Neural cell (in vitro differentiated cells): ENCODE data around the gene AFF1. TPM values are rescaled to one million over a fixed set of nuclear protein-coding genes. Genes with fewer than 3 reads are reported as not detected.

Source experiments
- H2AFZ ChIP-seq: fragments of 200-600, 300-800 bp; sonication (generic), shearing (Covaris generic); 2 replicates; pipeline ENCODE4 v1.6.0; 2014; ENCODE audit warnings: low read depth, mild to moderate bottlenecking, antibody characterized with exemption, low read length, moderate library complexity
- H3F3A ChIP-seq: fragments of 200-600 bp; shearing (Covaris generic); 2 replicates; pipeline ENCODE4 v1.6.1; 2016; ENCODE audit warnings: mild to moderate bottlenecking, moderate library complexity, mixed read lengths, antibody characterized with exemption, low read length; ENCODE audit not compliant: insufficient read depth, poor library complexity, severe bottlenecking
- H3K27ac ChIP-seq: fragments of 200-600, 300-800 bp; sonication (generic), shearing (Covaris generic); 2 replicates; pipeline ENCODE4 v1.5.1; 2014; ENCODE audit warnings: mild to moderate bottlenecking, low read length, moderate library complexity
- H3K27me3 ChIP-seq: fragments of 300-800, 200-600 bp; sonication (generic), shearing (Covaris generic); 2 replicates; pipeline ENCODE4 v1.6.0; 2014; ENCODE audit warnings: mild to moderate bottlenecking, low read depth, low read length, moderate library complexity; ENCODE audit not compliant: insufficient read depth
- H3K36me3 ChIP-seq: fragments of 300-800, 200-600 bp; sonication (generic), shearing (Covaris generic); 2 replicates; pipeline ENCODE4 v1.5.1; 2014; ENCODE audit warnings: mild to moderate bottlenecking, antibody characterized with exemption, low read length, moderate library complexity; ENCODE audit not compliant: insufficient read depth
- H3K4me2 ChIP-seq: fragments of 300-800, 200-600 bp; sonication (generic), shearing (Covaris generic); 2 replicates; pipeline ENCODE4 v1.6.0; 2014; ENCODE audit warnings: mild to moderate bottlenecking, low read length
- H3K4me3 ChIP-seq: fragments of 300-800, 200-600 bp; sonication (generic), shearing (Covaris generic); 2 replicates; pipeline ENCODE4 v1.5.1; 2014; ENCODE audit warnings: mild to moderate bottlenecking, low read length, moderate library complexity
- H3K79me2 ChIP-seq: fragments of 200-600 bp; shearing (Covaris generic); replicated peaks from 2 replicates; pipeline ENCODE4 v1.6.0; 2014; ENCODE audit warnings: mild to moderate bottlenecking, low read length, moderate library complexity; ENCODE audit not compliant: insufficient read depth
- H3K9ac ChIP-seq: fragments of 300-800, 200-600 bp; sonication (generic), shearing (Covaris generic); 2 replicates; pipeline ENCODE4 v1.6.1; 2016; ENCODE audit warnings: mild to moderate bottlenecking, low read length, mixed read lengths
- H3K9me2 ChIP-seq: fragments of 200-600 bp; shearing (Covaris generic); 2 replicates; pipeline ENCODE4 v1.6.1; 2016; ENCODE audit warnings: mild to moderate bottlenecking, low read length, mixed read lengths; ENCODE audit not compliant: insufficient read depth
- H3K9me3 ChIP-seq: fragments of 200-600, 300-800 bp; sonication (generic), shearing (Covaris generic); 2 replicates; pipeline ENCODE4 v1.6.1; 2016; ENCODE audit warnings: mild to moderate bottlenecking, mixed run types, low read length, moderate library complexity, mixed read lengths
- H4K20me1 ChIP-seq: fragments of 200-600 bp; shearing (Covaris generic); 2 replicates; pipeline ENCODE4 v1.6.1; 2016; ENCODE audit warnings: mild to moderate bottlenecking, mixed run types; ENCODE audit not compliant: insufficient read depth
- CTCF ChIP-seq: fragments of 450-650 bp; IDR thresholded peaks from 2 replicates; pipeline ENCODE4 v1.5.1; 2014; ENCODE audit warnings: antibody characterized with exemption, mild to moderate bottlenecking, moderate library complexity; ENCODE audit not compliant: poor library complexity, severe bottlenecking
- EP300 ChIP-seq: fragments of 450-650 bp; conservative IDR thresholded peaks from 2 replicates; pipeline ENCODE4 v1.6.1; 2014; ENCODE audit warnings: antibody characterized with exemption, mild to moderate bottlenecking, moderate library complexity; ENCODE audit not compliant: poor library complexity, severe bottlenecking
- EZH2 ChIP-seq: fragments of 200-600, 300-800 bp; shearing (Covaris generic), sonication (generic); IDR thresholded peaks from 2 replicates; pipeline ENCODE4 v1.6.1; 2014; ENCODE audit warnings: antibody characterized with exemption, low read length, borderline replicate concordance, mild to moderate bottlenecking; ENCODE audit not compliant: insufficient read depth, poor library complexity, severe bottlenecking
- MXI1 ChIP-seq: fragments of 450-650 bp; conservative IDR thresholded peaks from 2 replicates; pipeline ENCODE4 v1.6.1; 2014; ENCODE audit warnings: antibody characterized with exemption, mild to moderate bottlenecking; ENCODE audit not compliant: poor library complexity, severe bottlenecking
- POLR2AphosphoS5 ChIP-seq: IDR thresholded peaks from 2 replicates; pipeline ENCODE4 v1.6.1; 2012
- RAD21 ChIP-seq: fragments of 450-650 bp; conservative IDR thresholded peaks from 2 replicates; pipeline ENCODE4 v1.6.1; 2014; ENCODE audit warnings: antibody characterized with exemption, mild to moderate bottlenecking, moderate library complexity
- REST ChIP-seq: IDR thresholded peaks from 2 replicates; pipeline ENCODE4 v1.6.1; 2012; ENCODE audit warnings: borderline replicate concordance
- SMC3 ChIP-seq: fragments of 450-650 bp; conservative IDR thresholded peaks from 2 replicates; pipeline ENCODE4 v1.6.1; 2014; ENCODE audit warnings: antibody characterized with exemption, mild to moderate bottlenecking, moderate library complexity; ENCODE audit not compliant: poor library complexity
- TAF1 ChIP-seq: IDR thresholded peaks from 2 replicates; pipeline ENCODE4 v1.6.1; 2012; ENCODE audit warnings: low read depth
- polyA plus RNA-seq: library from polyadenylated mRNA; depleted of rRNA; stranded (reverse); fragments of >200 nt; gene quantifications from 2 replicates; pipeline ENCODE4 v1.2.3, GENCODE V29; 2014

Gene AFF1
- polyA plus RNA-seq, 1 donor from 2014 or later, result 0.63 TPM

GRCh38 chr4:87117732-87118075 lies 182.9 kb downstream of the AFF1 start:
- no peak overlapping the region for H2AFZ ChIP-seq
- no peak overlapping the region for H3K4me3 ChIP-seq
- no peak overlapping the region for H3K4me2 ChIP-seq
- no peaks in the 10 kb centered on the region for H3F3A ChIP-seq
- no peaks in the 10 kb centered on the region for H3K9me2 ChIP-seq
- H3K36me3 ChIP-seq, result no peaks in the 10 kb centered on the region
- H3K9me3 ChIP-seq, result no peaks in the 10 kb centered on the region
- H3K79me2 ChIP-seq, result no peaks in the 10 kb centered on the region
- TF ChIP-seq CTCF (no peak), MXI1 (no peak), EZH2 (no peak), RAD21 (no peak), SMC3 (no peak), POLR2AphosphoS5 (no peak), EP300 (no peak), TAF1 (no peak), REST (no peak)
- no peak overlapping the region for H3K27ac ChIP-seq
- H4K20me1 ChIP-seq, result no peaks in the 10 kb centered on the region
- H3K9ac ChIP-seq, result no peak overlapping the region
- no peaks in the 10 kb centered on the region for H3K27me3 ChIP-seq

GRCh38 chr4:87118421-87118820 lies 183.6 kb downstream of the AFF1 start:
- no peaks in the 10 kb centered on the region for H3K9me2 ChIP-seq
- no peak for TF ChIP-seq SMC3
- TF ChIP-seq RAD21, result no peak
- TF ChIP-seq REST, result no peak
- no peak for TF ChIP-seq MXI1
- TF ChIP-seq EZH2, result no peak
- no peak for TF ChIP-seq EP300
- TF ChIP-seq TAF1, result no peak
- TF ChIP-seq POLR2AphosphoS5, result no peak
- no peak for TF ChIP-seq CTCF
- H3K9ac ChIP-seq, result no peak overlapping the region
- no peaks in the 10 kb centered on the region for H3K79me2 ChIP-seq
- no peaks in the 10 kb centered on the region for H3K9me3 ChIP-seq
- H3K36me3 ChIP-seq, result no peaks in the 10 kb centered on the region
- no peak overlapping the region for H3K27ac ChIP-seq
- no peak overlapping the region for H2AFZ ChIP-seq
- no peaks in the 10 kb centered on the region for H3F3A ChIP-seq
- no peaks in the 10 kb centered on the region for H3K27me3 ChIP-seq
- no peaks in the 10 kb centered on the region for H4K20me1 ChIP-seq
- no peak overlapping the region for H3K4me2 ChIP-seq
- no peak overlapping the region for H3K4me3 ChIP-seq
